Loucy (cell line): ENCODE measurements around the gene IVNS1ABP.

Experiments
- EZH2phosphoT487 ChIP-seq: fragments of 200-600 bp; IDR thresholded peaks from 2 replicates; pipeline ENCODE4 v1.6.1; 2018; ENCODE audit warnings: antibody characterized with exemption, mild to moderate bottlenecking, moderate library complexity, borderline replicate concordance
- TF ChIP-seq, protein P1 (sequence below): fragments of 200-600 bp; sonication (generic); conservative IDR thresholded peaks from 2 replicates; pipeline ENCODE4 v1.5.1; 2014; ENCODE audit warnings: mild to moderate bottlenecking, antibody characterized with exemption, low read length

DNA sequence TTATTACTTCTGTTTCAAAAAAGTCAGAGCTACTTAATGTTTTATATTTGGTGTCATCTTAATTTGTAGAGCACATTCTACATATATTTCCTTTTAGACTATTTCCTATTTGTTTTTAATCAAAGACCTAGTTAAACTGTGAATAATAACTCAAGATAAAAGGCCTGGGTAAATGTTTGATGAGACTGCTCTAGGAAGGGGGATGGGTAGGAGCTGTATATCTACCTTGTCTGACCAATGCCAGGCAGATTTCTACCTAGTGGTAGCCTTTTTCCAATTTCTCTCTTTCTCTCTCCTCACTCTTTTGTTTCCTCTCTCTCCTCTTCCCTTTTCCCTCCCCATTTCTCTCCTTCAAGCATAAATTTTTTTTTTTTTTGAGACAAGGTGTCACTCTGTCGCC, 31.9 kb upstream of the IVNS1ABP start:
- TF ChIP-seq, protein P1, sequence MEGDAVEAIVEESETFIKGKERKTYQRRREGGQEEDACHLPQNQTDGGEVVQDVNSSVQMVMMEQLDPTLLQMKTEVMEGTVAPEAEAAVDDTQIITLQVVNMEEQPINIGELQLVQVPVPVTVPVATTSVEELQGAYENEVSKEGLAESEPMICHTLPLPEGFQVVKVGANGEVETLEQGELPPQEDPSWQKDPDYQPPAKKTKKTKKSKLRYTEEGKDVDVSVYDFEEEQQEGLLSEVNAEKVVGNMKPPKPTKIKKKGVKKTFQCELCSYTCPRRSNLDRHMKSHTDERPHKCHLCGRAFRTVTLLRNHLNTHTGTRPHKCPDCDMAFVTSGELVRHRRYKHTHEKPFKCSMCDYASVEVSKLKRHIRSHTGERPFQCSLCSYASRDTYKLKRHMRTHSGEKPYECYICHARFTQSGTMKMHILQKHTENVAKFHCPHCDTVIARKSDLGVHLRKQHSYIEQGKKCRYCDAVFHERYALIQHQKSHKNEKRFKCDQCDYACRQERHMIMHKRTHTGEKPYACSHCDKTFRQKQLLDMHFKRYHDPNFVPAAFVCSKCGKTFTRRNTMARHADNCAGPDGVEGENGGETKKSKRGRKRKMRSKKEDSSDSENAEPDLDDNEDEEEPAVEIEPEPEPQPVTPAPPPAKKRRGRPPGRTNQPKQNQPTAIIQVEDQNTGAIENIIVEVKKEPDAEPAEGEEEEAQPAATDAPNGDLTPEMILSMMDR = no peak
- TF ChIP-seq EZH2phosphoT487 = no peak
